Measurements from ENCODE around the gene TFF1.

The TFF1 gene

GRCh38 chr21:42367367-42368165, 1.2 kb upstream of the TFF1 start:
- no peak for TF ChIP-seq CTCF (IDR thresholded peaks at IDR 0.05; ENCODE audit: insufficient read depth, low read length, missing control alignments)
- no peak overlapping the region for H3K4me3 ChIP-seq (ENCODE audit: low read depth, low read length)
- POLR2A ChIA-PET = no interaction called here
- DNase-seq (ENCODE audit: low read depth, low spot score) = no peak
- CTCF ChIA-PET = interaction anchor here (1.4 kb wide), 1 partner anchor 31 kb away, joined by 4 read pairs; no protein-coding TSS in a partner anchor

- CTCF ChIA-PET = no interaction called here
- POLR2A ChIA-PET = no interaction called here
- no peak overlapping the region for H3K4me3 ChIP-seq (ENCODE audit: low read depth, low read length)
- no peak for DNase-seq (ENCODE audit: low read depth, low spot score)
- no peak for TF ChIP-seq CTCF (IDR thresholded peaks at IDR 0.05; ENCODE audit: insufficient read depth, low read length, missing control alignments)
Observed at GRCh38 chr21:42365770-42366169, 565 bp downstream of the TFF1 start.

- POLR2A ChIA-PET = no interaction called here
- no peak overlapping the region for H3K4me3 ChIP-seq (ENCODE audit: low read depth, low read length)
- CTCF ChIA-PET = no interaction called here
- DNase-seq (ENCODE audit: low read depth, low spot score) = no peak
- TF ChIP-seq CTCF (IDR thresholded peaks at IDR 0.05; ENCODE audit: insufficient read depth, low read length, missing control alignments) = no peak
Observed at GRCh38 chr21:42364304-42364865, 1.9 kb downstream of the TFF1 start.

GRCh38 chr21:42363312-42363711, 3.0 kb downstream of the TFF1 start:
- TF ChIP-seq CTCF (IDR thresholded peaks at IDR 0.05; ENCODE audit: insufficient read depth, low read length, missing control alignments) = no peak
- ChIA-PET POLR2A (no interaction called here), CTCF (no interaction called here)
- no peak overlapping the region for H3K4me3 ChIP-seq (ENCODE audit: low read depth, low read length)
- DNase-seq (ENCODE audit: low read depth, low spot score) = no peak

- no peak for TF ChIP-seq CTCF (IDR thresholded peaks at IDR 0.05; ENCODE audit: insufficient read depth, low read length, missing control alignments)
- ChIA-PET POLR2A (no interaction called here), CTCF (no interaction called here)
- H3K4me3 ChIP-seq (ENCODE audit: low read depth, low read length) = no peak overlapping the region
- no peak for DNase-seq (ENCODE audit: low read depth, low spot score)
Observed at GRCh38 chr21:42362700-42363099, 3.6 kb downstream of the TFF1 start.

GRCh38 chr21:42362198-42362597, 4.1 kb downstream of the TFF1 start:
- DNase-seq (ENCODE audit: low read depth, low spot score) = no peak
- CTCF ChIA-PET = no interaction called here
- TF ChIP-seq CTCF (IDR thresholded peaks at IDR 0.05; ENCODE audit: insufficient read depth, low read length, missing control alignments) = no peak
- POLR2A ChIA-PET = no interaction called here
- no peak overlapping the region for H3K4me3 ChIP-seq (ENCODE audit: low read depth, low read length)

All from AG04449 (cell line).